ENCODE data around the gene OTULIN.

GRCh38 chr5:14668181-14668591, 3.7 kb downstream of the OTULIN start:
- TF ChIP-seq CTCF (IDR thresholded peaks at IDR 0.05; ENCODE audit: insufficient read depth, low read depth, low read length) (no peak), EZH2 (IDR thresholded peaks at IDR 0.05; ENCODE audit: insufficient read depth, low read length) (no peak)

All from astrocyte (in vitro differentiated cells and primary cell).